ENCODE data around the gene DHDDS. TPM values are rescaled to one million over a fixed set of nuclear protein-coding genes. Genes with fewer than 3 reads are reported as not detected.

Gene DHDDS
- total RNA-seq, 1 donor from 2014 or later = 37.2 TPM

DNA sequence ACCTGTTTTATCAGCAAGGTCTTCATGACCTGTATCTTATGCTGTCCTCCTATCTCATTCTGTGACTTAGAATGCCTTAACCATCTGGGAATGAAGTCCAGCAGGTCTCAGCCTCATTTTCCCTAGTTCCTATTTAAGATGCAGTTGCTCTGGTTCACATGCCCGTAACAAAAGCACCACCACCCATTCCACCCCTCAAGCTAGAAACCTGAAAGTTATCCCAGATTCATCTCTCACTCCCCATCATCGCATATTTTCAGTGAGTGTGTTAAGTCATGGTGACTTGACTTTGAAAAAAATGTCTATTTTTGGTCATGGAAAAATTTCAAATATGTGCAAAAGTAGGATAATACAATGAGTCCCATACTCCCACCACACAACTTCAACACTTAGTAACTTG, 51.9 kb downstream of the DHDDS start:
- Histone ChIP-seq H3K9me3 (no peaks in the 10 kb centered on the region), H3K27ac (no peak overlapping the region), H3K36me3 (peaks cover 11% of the 10 kb centered on the region), H3K27me3 (ENCODE audit: low read depth) (no peaks in the 10 kb centered on the region), H3K4me3 (no peak overlapping the region), H3K4me1 (peaks cover 9% of the 10 kb centered on the region)
- no peak for ATAC-seq
- TF ChIP-seq, protein P1, sequence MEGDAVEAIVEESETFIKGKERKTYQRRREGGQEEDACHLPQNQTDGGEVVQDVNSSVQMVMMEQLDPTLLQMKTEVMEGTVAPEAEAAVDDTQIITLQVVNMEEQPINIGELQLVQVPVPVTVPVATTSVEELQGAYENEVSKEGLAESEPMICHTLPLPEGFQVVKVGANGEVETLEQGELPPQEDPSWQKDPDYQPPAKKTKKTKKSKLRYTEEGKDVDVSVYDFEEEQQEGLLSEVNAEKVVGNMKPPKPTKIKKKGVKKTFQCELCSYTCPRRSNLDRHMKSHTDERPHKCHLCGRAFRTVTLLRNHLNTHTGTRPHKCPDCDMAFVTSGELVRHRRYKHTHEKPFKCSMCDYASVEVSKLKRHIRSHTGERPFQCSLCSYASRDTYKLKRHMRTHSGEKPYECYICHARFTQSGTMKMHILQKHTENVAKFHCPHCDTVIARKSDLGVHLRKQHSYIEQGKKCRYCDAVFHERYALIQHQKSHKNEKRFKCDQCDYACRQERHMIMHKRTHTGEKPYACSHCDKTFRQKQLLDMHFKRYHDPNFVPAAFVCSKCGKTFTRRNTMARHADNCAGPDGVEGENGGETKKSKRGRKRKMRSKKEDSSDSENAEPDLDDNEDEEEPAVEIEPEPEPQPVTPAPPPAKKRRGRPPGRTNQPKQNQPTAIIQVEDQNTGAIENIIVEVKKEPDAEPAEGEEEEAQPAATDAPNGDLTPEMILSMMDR (IDR thresholded peaks at IDR 0.05) = no peak
- DNase-seq = no peak
- intact Hi-C loops (cut with DNase I) = no loop called here

DNA sequence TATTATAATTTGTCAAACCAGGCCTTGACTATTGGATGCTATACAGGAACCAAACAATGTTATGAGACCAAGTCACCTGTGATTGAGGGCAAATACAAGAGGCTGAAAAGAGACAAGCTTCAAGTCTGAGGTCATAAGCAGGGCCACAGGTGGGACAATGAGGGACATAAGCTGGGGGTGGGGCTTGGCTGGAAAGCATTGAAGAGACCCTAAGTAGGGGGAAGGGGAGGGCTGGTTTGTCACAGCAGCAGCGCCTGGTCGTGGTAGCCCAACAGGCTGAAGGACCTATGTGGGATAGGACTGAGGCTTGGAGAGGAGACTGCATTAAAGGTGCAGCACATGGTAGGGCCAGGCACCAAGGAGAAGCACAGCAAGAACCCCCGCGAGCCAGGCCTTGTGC, 58.0 kb downstream of the DHDDS start:
- Histone ChIP-seq H3K36me3 (no peaks in the 10 kb centered on the region), H3K27me3 (ENCODE audit: low read depth) (no peaks in the 10 kb centered on the region), H3K4me3 (no peak overlapping the region), H3K4me1 (no peaks in the 10 kb centered on the region), H3K27ac (no peak overlapping the region), H3K9me3 (no peaks in the 10 kb centered on the region)
- ATAC-seq (no peak), DNase-seq (no peak)
- intact Hi-C loops (cut with DNase I) = no loop called here
- TF ChIP-seq, protein P1 (IDR thresholded peaks at IDR 0.05) = no peak

DNA sequence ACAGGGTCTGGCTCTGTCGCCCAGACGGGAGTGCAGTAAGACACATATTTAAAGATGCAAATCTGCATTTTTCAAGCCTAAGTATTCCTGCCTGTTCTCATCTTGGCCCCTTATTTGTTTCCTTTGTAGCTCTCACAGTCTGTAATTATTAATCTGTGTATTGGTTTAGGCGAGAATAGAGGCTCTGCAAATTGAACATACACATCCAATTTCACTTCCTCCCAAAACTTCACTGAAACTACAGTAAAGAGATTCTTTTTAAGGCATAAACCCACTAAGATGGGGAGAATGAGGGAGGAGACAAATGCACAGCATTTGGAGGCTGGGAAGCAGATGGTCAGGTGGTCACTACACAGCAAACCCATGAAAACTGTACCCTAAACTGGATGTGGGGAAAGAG, 61.1 kb downstream of the DHDDS start:
- no peak for ATAC-seq
- DNase-seq = no peak

DNA sequence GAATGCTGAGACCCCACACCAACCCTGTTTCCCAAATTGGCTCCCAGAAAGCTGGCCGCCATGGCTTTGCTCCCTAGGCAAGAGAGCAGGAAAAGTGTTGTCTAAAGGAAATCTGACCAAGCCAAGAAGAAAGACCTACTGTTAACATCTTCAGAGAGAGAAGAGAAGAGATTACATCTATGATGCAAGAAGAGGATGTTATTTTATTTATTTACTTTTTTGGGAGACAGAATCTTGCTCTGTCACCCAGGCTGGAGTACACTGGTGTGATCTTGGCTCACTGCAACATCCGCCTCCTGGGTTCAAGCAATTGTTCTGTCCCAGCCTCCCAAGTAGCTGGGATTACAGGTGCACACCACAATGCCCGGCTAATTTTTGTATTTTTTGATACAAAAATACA, 61.8 kb downstream of the DHDDS start:
- H3K4me1 ChIP-seq = no peaks in the 10 kb centered on the region
- H3K27ac ChIP-seq = no peak overlapping the region
- DNase-seq (no peak), ATAC-seq (no peak)
- intact Hi-C loops (cut with DNase I) = no loop called here
- TF ChIP-seq, protein P1 (IDR thresholded peaks at IDR 0.05) = no peak
- no peaks in the 10 kb centered on the region for H3K36me3 ChIP-seq
- H3K4me3 ChIP-seq = no peak overlapping the region
- H3K9me3 ChIP-seq = no peaks in the 10 kb centered on the region
- no peaks in the 10 kb centered on the region for H3K27me3 ChIP-seq (ENCODE audit: low read depth)

More for the DNA sequence above, 61.1 kb downstream of the DHDDS start:
- intact Hi-C loops (cut with DNase I) = no loop called here
- Histone ChIP-seq H3K4me1 (no peaks in the 10 kb centered on the region), H3K36me3 (no peaks in the 10 kb centered on the region), H3K9me3 (no peaks in the 10 kb centered on the region), H3K27ac (no peak overlapping the region), H3K4me3 (no peak overlapping the region), H3K27me3 (ENCODE audit: low read depth) (no peaks in the 10 kb centered on the region)
- TF ChIP-seq, protein P1 (IDR thresholded peaks at IDR 0.05) = no peak

DNA sequence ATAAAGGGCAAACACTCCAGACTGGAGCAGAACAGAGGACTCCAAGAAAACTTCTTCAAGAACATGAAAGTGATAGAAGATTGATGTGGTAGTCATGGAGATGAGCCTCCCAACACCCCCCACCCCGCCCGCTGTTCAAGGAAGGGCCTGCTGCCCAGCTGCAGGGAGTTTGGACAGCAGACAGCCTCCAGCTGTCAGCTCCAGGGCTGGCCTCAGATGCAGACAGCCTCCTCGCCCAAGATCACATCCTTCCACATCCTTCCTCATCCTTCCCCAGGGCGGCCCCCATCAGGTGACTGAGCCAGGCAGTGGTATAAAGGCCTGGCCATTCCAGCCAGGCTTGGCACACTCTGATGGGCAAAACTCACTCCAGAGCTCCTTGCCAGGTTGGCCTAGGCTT, 64.7 kb downstream of the DHDDS start:
- DNase-seq (no peak), ATAC-seq (no peak)
- H3K36me3 ChIP-seq = no peaks in the 10 kb centered on the region
- no peak overlapping the region for H3K4me3 ChIP-seq
- H3K9me3 ChIP-seq = no peaks in the 10 kb centered on the region
- peaks cover 11% of the 10 kb centered on the region for H3K4me1 ChIP-seq
- intact Hi-C loops (cut with DNase I) = no loop called here
- TF ChIP-seq, protein P1 (IDR thresholded peaks at IDR 0.05) = no peak
- H3K27ac ChIP-seq = no peak overlapping the region
- no peaks in the 10 kb centered on the region for H3K27me3 ChIP-seq (ENCODE audit: low read depth)

DNA sequence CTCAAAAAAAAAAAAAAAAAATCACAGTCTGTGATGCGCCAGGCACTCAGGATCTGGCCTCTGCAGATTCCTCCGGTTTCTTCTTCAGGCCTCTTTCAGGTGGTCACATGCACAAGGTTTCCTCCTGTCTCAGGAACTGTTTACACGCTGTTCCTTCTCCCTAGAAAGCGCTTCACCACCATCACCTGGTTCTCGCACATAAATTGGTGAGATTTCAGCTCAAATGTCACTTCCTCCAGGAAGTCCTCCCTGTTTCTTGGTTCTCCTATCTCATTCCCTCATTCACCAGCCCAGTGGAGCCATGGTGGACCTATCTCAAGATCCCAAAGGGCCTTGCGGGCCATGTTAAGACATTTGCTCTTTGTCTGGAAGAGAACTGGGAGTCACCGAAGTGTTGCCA, 66.8 kb downstream of the DHDDS start:
- Histone ChIP-seq H3K4me3 (no peak overlapping the region), H3K4me1 (peaks cover 15% of the 10 kb centered on the region), H3K27ac (no peak overlapping the region), H3K27me3 (ENCODE audit: low read depth) (no peaks in the 10 kb centered on the region), H3K36me3 (no peaks in the 10 kb centered on the region), H3K9me3 (no peaks in the 10 kb centered on the region)
- ATAC-seq (no peak), DNase-seq (no peak)
- intact Hi-C loops (cut with DNase I) = no loop called here
- TF ChIP-seq, protein P1 (IDR thresholded peaks at IDR 0.05) = no peak
